Fibroblast of mammary gland (primary cell): ENCODE measurements around the gene GUK1.

Experiments used
- DNase-seq: peaks from one replicate; pipeline ENCODE4 v3.0.0-alpha.2; 2010; ENCODE audit warnings: low read depth
- H3K4me3 ChIP-seq: 2 replicates; pipeline ENCODE4 v1.5.1; 2011; ENCODE audit warnings: low read depth, mild to moderate bottlenecking, low read length, moderate library complexity; ENCODE audit not compliant: control insufficient read depth
- TF ChIP-seq, protein P1 (sequence below): conservative IDR thresholded peaks from 2 replicates; pipeline ENCODE4 v1.5.1; 2011; ENCODE audit warnings: low read depth, low read length, inconsistent platforms; ENCODE audit not compliant: control insufficient read depth, insufficient read depth

Gene GUK1

DNA sequence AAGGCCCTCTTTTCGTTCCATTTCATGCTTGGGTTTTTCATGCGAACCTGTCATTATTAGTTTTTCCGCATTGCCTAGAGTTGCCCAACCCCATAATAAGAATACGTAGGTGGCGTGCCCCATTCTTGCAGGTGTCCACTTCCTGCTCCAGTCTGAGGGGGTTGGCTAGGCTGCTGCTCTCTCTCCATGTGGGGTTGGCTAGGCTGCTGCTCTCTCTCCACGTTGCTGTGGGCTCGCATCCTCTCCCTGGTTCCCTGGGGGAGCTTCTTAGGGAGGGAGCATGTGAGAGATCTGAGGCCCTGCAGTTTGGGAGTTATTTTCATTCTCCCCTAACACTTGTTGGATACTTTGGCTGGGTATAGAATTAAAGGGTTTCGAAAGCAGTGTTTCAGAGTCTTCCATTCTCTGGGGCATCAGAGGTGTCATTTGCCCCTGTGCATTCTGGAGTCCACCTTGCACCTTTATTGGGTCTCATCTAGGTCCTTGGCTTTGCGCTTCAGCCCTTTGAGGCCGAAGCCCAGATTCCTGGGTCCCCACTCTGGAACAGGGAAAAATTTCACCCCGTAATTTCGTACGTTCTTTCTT, 45.6 kb upstream of the GUK1 start:
- H3K4me3 ChIP-seq = no peak overlapping the region
- TF ChIP-seq, protein P1, sequence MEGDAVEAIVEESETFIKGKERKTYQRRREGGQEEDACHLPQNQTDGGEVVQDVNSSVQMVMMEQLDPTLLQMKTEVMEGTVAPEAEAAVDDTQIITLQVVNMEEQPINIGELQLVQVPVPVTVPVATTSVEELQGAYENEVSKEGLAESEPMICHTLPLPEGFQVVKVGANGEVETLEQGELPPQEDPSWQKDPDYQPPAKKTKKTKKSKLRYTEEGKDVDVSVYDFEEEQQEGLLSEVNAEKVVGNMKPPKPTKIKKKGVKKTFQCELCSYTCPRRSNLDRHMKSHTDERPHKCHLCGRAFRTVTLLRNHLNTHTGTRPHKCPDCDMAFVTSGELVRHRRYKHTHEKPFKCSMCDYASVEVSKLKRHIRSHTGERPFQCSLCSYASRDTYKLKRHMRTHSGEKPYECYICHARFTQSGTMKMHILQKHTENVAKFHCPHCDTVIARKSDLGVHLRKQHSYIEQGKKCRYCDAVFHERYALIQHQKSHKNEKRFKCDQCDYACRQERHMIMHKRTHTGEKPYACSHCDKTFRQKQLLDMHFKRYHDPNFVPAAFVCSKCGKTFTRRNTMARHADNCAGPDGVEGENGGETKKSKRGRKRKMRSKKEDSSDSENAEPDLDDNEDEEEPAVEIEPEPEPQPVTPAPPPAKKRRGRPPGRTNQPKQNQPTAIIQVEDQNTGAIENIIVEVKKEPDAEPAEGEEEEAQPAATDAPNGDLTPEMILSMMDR = no peak
- no peak for DNase-seq

DNA sequence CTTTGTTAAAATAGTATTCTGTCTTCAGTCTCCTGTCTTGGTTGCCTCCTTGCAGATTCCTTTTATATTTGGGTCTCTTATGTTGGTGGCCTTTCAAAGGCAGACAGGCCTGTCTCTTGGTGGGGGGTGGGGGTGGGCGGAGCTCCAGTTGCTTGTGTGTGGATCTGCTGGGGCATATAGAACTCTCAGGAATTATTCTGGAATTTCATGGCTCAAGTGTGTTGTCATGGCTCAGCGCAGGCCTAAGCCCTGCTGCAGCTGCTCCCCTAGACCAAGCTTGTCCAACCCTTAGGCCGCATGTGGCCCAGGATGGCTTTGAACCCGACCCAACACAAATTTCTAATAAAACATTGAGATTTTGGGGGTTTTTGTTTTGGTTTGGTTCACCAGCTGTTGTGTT, 44.9 kb upstream of the GUK1 start:
- no peak overlapping the region for H3K4me3 ChIP-seq
- no peak for DNase-seq
- TF ChIP-seq, protein P1 = no peak

DNA sequence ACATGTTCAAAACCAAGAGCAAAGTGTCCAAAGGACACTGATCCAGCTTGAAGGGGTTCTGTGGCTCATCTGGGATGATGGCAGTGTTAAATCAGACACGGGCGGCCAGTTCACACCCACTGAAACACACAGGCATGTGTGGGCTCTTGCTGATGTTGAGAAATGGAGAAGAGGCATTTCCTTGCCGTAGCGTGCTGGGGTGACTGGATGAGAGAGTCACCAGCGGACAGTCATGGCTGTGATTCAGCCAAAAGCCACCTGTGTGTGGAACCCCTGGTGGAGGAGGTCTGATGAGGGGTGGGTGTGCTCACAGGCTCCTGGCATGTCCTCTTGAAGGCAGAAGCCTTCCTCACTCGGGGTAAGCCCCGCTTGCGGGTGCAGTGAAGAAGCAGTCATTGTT, 44.1 kb upstream of the GUK1 start:
- no peak overlapping the region for H3K4me3 ChIP-seq
- TF ChIP-seq, protein P1 = no peak
- no peak for DNase-seq

DNA sequence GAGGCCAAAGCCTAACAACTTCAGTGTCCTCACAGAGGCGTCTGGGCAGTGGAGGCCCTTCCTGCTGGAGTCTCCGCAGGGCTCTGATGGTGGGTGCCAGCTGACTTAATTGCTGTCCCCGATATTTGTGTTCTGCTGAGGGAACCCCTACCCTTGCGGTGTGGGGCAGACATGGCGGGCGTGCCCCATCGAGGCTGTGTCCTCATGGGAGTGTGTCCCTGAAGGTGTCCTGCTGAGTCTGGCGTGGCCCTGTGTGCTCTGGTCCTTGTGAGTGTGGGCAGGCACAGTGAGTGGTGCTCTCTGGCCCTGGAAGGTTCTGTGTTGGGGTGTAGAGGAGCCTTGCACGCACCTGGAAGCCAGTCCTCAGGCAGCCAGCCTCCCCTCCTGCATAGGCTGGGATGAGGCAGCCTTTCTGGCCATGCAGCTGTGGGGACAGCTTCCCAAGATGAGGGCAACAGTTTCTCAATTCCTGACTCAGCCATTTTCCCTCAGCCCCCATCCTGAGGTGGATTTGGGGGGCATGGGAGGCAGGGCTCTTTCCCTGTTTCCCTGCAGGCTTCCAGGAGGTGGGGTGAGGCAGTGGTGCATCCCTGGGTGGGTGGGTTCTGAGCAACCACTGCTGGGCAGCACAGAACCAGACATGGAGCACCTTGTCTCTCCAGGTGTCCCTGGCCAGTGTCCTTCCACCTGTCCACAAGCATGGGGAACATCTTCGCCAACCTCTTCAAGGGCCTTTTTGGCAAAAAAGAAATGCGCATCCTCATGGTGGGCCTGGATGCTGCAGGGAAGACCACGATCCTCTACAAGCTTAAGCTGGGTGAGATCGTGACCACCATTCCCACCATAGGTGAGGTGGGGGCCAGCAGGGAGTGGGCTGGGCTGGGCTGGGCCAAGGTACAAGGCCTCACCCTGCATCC, 43.4 kb upstream of the GUK1 start:
- no peak overlapping the region for H3K4me3 ChIP-seq

DNA sequence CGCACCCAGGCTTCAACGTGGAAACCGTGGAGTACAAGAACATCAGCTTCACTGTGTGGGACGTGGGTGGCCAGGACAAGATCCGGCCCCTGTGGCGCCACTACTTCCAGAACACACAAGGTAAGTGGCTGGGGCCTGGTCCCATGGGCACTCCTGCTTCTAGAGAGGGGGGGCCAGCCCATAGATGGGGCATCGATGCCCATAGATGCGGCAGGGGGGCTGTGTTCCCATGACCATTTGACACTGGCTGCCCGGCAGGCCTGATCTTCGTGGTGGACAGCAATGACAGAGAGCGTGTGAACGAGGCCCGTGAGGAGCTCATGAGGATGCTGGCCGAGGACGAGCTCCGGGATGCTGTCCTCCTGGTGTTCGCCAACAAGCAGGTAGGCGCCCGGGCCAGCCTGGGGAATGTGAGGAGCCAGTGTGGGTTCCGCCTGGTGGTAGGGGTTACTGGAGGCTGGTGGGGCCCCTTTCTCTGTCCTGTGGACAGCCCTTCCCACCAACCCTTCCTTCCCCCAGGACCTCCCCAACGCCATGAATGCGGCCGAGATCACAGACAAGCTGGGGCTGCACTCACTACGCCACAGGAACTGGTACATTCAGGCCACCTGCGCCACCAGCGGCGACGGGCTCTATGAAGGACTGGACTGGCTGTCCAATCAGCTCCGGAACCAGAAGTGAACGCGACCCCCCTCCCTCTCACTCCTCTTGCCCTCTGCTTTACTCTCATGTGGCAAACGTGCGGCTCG, 42.6 kb upstream of the GUK1 start:
- H3K4me3 ChIP-seq = no peak overlapping the region
- no peak for DNase-seq
- TF ChIP-seq, protein P1 = no peak

More for the DNA sequence above, 43.4 kb upstream of the GUK1 start:
- TF ChIP-seq, protein P1 = no peak
- no peak for DNase-seq

DNA sequence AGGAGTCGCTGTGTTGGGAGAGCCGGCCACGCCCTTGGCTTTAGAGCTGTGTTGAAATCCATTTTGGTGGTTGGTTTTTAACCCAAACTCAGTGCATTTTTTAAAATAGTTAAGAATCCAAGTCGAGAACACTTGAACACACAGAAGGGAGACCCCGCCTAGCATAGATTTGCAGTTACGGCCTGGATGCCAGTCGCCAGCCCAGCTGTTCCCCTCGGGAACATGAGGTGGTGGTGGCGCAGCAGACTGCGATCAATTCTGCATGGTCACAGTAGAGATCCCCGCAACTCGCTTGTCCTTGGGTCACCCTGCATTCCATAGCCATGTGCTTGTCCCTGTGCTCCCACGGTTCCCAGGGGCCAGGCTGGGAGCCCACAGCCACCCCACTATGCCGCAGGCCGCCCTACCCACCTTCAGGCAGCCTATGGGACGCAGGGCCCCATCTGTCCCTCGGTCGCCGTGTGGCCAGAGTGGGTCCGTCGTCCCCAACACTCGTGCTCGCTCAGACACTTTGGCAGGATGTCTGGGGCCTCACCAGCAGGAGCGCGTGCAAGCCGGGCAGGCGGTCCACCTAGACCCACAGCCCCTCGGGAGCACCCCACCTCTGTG, 41.7 kb upstream of the GUK1 start:
- TF ChIP-seq, protein P1 = no peak
- DNase-seq = no peak
- no peak overlapping the region for H3K4me3 ChIP-seq
